ENCODE measurements around the gene PKNOX2. TPM values are rescaled to one million over a fixed set of nuclear protein-coding genes. Genes with fewer than 3 reads are reported as not detected.

Gene PKNOX2
- total and polyA plus RNA-seq, 4 donors, result 0.14 to 0.29 (median 0.24) TPM

- H3K27me3 ChIP-seq (ENCODE audit: control insufficient read depth in 4 of 4, insufficient read depth in 4 of 4, low read length in 3 of 4), result peaks cover 0 to 2% (median under 1%) of the 10 kb centered on the region in 4 donors
- no peak for DNase-seq (ENCODE audit: low spot score)
- no peak for TF ChIP-seq GABPA (IDR thresholded peaks at IDR 0.05 in 1 of 2, conservative IDR thresholded peaks at IDR 0.05 in 1 of 2)
- H3K9ac ChIP-seq (ENCODE audit: low read depth in 1 of 2, low read length in 2 of 2), result no peak overlapping the region
- no peak overlapping the region for H3K4me3 ChIP-seq (ENCODE audit: low read depth in 1 of 3, low read length in 3 of 3)
- 36% methylated on average over 6 of the region's 6 CpGs for WGBS
- no peak overlapping the region for H3K27ac ChIP-seq (ENCODE audit: low read depth in 1 of 2, low read length in 2 of 2)
- no peaks in the 10 kb centered on the region for H3K9me3 ChIP-seq (ENCODE audit: control insufficient read depth in 4 of 4, low read length in 3 of 4)
- no peaks in the 10 kb centered on the region for H3K36me3 ChIP-seq (ENCODE audit: control insufficient read depth in 4 of 4, insufficient read depth in 3 of 4, low read depth in 1 of 4, low read length in 3 of 4)
- peaks cover 0 to 4% (median 0%) of the 10 kb centered on the region in 4 donors for H3K4me1 ChIP-seq (ENCODE audit: control insufficient read depth in 4 of 4, insufficient read depth in 4 of 4, low read length in 3 of 4)
Observed at GRCh38 chr11:125346179-125346530, 181.6 kb downstream of the PKNOX2 start.

- Histone ChIP-seq H3K4me1 (ENCODE audit: control insufficient read depth in 4 of 4, insufficient read depth in 4 of 4, low read length in 3 of 4) (peaks cover 0 to 4% (median 0%) of the 10 kb centered on the region in 4 donors), H3K27me3 (ENCODE audit: control insufficient read depth in 4 of 4, insufficient read depth in 4 of 4, low read length in 3 of 4) (peaks cover 0 to 2% (median 1%) of the 10 kb centered on the region in 4 donors), H3K4me3 (ENCODE audit: low read depth in 1 of 3, low read length in 3 of 3) (no peak overlapping the region), H3K36me3 (ENCODE audit: control insufficient read depth in 4 of 4, insufficient read depth in 3 of 4, low read depth in 1 of 4, low read length in 3 of 4) (no peaks in the 10 kb centered on the region), H3K9ac (ENCODE audit: low read depth in 1 of 2, low read length in 2 of 2) (no peak overlapping the region), H3K27ac (ENCODE audit: low read depth in 1 of 2, low read length in 2 of 2) (no peak overlapping the region), H3K9me3 (ENCODE audit: control insufficient read depth in 4 of 4, low read length in 3 of 4) (no peaks in the 10 kb centered on the region)
- DNase-seq (ENCODE audit: low spot score), result no peak
- TF ChIP-seq EGR1 (IDR thresholded peaks at IDR 0.05; ENCODE audit: low read depth in 2 of 2) (no peak), RAD21 (IDR thresholded peaks at IDR 0.05) (no peak), NR2F2 (IDR thresholded peaks at IDR 0.05) (no peak), ZBTB33 (IDR thresholded peaks at IDR 0.05) (no peak), GABPA (IDR thresholded peaks at IDR 0.05 in 1 of 2, conservative IDR thresholded peaks at IDR 0.05 in 1 of 2) (no peak), FOXA1 (IDR thresholded peaks at IDR 0.05) (no peak), RXRA (IDR thresholded peaks at IDR 0.05) (no peak), SP1 (IDR thresholded peaks at IDR 0.05) (no peak), REST (IDR thresholded peaks at IDR 0.05) (no peak), JUND (IDR thresholded peaks at IDR 0.05) (no peak), YY1 (IDR thresholded peaks at IDR 0.05) (no peak), CTCF (IDR thresholded peaks at IDR 0.05; ENCODE audit: low read depth, low read length, missing input control) (no peak), FOXA2 (IDR thresholded peaks at IDR 0.05) (no peak), MAX (IDR thresholded peaks at IDR 0.05) (no peak), HNF4A (conservative IDR thresholded peaks at IDR 0.05) (no peak)
- 82% methylated on average over 9 of the region's 9 CpGs for WGBS
Observed at GRCh38 chr11:125346565-125347260, 182.2 kb downstream of the PKNOX2 start.
